A673 (cell line): Measurements from ENCODE around the gene RPE. TPM values are rescaled to one million over a fixed set of nuclear protein-coding genes. Genes with fewer than 3 reads are reported as not detected.

Experiments used
- BruUV-seq: library from RNA; stranded (reverse); fragments of 400-500 nt; replicated peaks from 2 replicates; lab custom pipeline; 2021; lab: Mats Ljungman, UMichigan
- CTCF ChIA-PET: fragments of 300-600 bp; sonication (Branson Sonifier 250); formaldehyde crosslinking; loops from one replicate; lab custom pipeline; 2022; ENCODE audit warnings: antibody characterized with exemption; lab: Charles Lee
- POLR2A ChIA-PET: fragments of 300-600 bp; sonication (Branson Sonifier 250); formaldehyde crosslinking; loops from one replicate; lab custom pipeline; 2022; ENCODE audit warnings: antibody characterized with exemption; ENCODE audit not compliant: low non-redundant PET; lab: Charles Lee
- DNase-seq: peaks from one replicate; pipeline ENCODE4 v3.0.0-alpha.2; 2015; ENCODE audit warnings: low spot score
- H3K27ac ChIP-seq: fragments of 200-600 bp; sonication (generic); 2 replicates; pipeline ENCODE4 v1.5.1; 2016; ENCODE audit warnings: mixed run types, low read depth, mild to moderate bottlenecking, mixed read lengths, antibody characterized with exemption, low read length; ENCODE audit not compliant: poor library complexity, severe bottlenecking
- H3K27me3 ChIP-seq: fragments of 200-600 bp; sonication (generic); replicated peaks from 2 replicates; pipeline ENCODE4 v1.6.1; 2017; ENCODE audit warnings: mixed run types, low read depth, mild to moderate bottlenecking, mixed read lengths, antibody characterized with exemption, low read length; ENCODE audit not compliant: insufficient read depth, poor library complexity
- H3K36me3 ChIP-seq: fragments of 200-600 bp; sonication (generic); 2 replicates; pipeline ENCODE4 v1.6.1; 2016; ENCODE audit warnings: mixed run types, mild to moderate bottlenecking, mixed read lengths, antibody characterized with exemption, low read length; ENCODE audit not compliant: insufficient read depth, poor library complexity, severe bottlenecking
- H3K4me1 ChIP-seq: fragments of 200-600 bp; sonication (generic); 2 replicates; pipeline ENCODE4 v1.6.1; 2017; ENCODE audit warnings: mixed run types, mild to moderate bottlenecking, mixed read lengths, antibody characterized with exemption, low read length; ENCODE audit not compliant: insufficient read depth, poor library complexity, severe bottlenecking
- H3K4me3 ChIP-seq: fragments of 200-600 bp; sonication (generic); 2 replicates; pipeline ENCODE4 v1.5.1; 2016; ENCODE audit warnings: low read depth, mixed run types, mild to moderate bottlenecking, mixed read lengths, low read length; ENCODE audit not compliant: poor library complexity, severe bottlenecking
- H3K9me3 ChIP-seq: fragments of 200-600 bp; sonication (generic); 2 replicates; pipeline ENCODE4 v1.6.1; 2016; ENCODE audit warnings: mixed run types, low read depth, mild to moderate bottlenecking, mixed read lengths, antibody characterized with exemption, low read length; ENCODE audit not compliant: poor library complexity, severe bottlenecking
- CTCF ChIP-seq: fragments of 300-800, 200-600 bp; sonication (generic); conservative IDR thresholded peaks from 2 replicates; pipeline ENCODE4 v1.5.1; 2017; ENCODE audit warnings: low read depth, mild to moderate bottlenecking, antibody characterized with exemption, low read length, moderate library complexity, mixed read lengths
- EZH2 ChIP-seq: fragments of 200-600 bp; sonication (generic); IDR thresholded peaks from 2 replicates; pipeline ENCODE4 v1.6.1; 2017; ENCODE audit warnings: borderline replicate concordance, low read depth, mild to moderate bottlenecking, mixed read lengths, antibody characterized with exemption, low read length; ENCODE audit not compliant: poor library complexity, severe bottlenecking
- intact Hi-C: fragments of 100-400 bp; cut with micrococcal nuclease; formaldehyde crosslinking; loops from one replicate; pipeline ENCODE4 v1.10.0; 2022; ENCODE audit not compliant: unreplicated experiment
- total RNA-seq: library from RNA; stranded (reverse); gene quantifications from 2 replicates; pipeline ENCODE4 v1.2.3, GENCODE V29; 2021

The RPE gene
- total RNA-seq, 1 experiment from 2014 or later = 78.5 TPM

- DNase-seq = peak; percentile 60
- Histone ChIP-seq H3K4me3 (no peak overlapping the region), H3K27me3 (no peaks in the 10 kb centered on the region), H3K27ac (no peak overlapping the region), H3K36me3 (no peaks in the 10 kb centered on the region), H3K9me3 (no peaks in the 10 kb centered on the region), H3K4me1 (no peaks in the 10 kb centered on the region)
- ChIA-PET POLR2A (no interaction called here), CTCF (no interaction called here)
- intact Hi-C loops = loop anchor here (1.0 to 10.0 kb wide), 2 partner anchors 218 to 417 kb away; no protein-coding TSS in a partner anchor
- TF ChIP-seq EZH2 = no peak
- peak; percentile 59 for TF ChIP-seq CTCF
- BruUV-seq = no TSS peak
Measured at GRCh38 chr2:209977386-209978239, 24.8 kb upstream of the RPE start.

GRCh38 chr2:209984291-209984690 is 18.1 kb upstream of the RPE start:
- TF ChIP-seq EZH2 (no peak), CTCF (no peak)
- no peaks in the 10 kb centered on the region for H3K36me3 ChIP-seq
- ChIA-PET POLR2A (no interaction called here), CTCF (no interaction called here)
- no peak overlapping the region for H3K27ac ChIP-seq
- no peaks in the 10 kb centered on the region for H3K9me3 ChIP-seq
- no peaks in the 10 kb centered on the region for H3K4me1 ChIP-seq
- intact Hi-C loops = no loop called here
- H3K27me3 ChIP-seq = no peaks in the 10 kb centered on the region
- no peak for DNase-seq
- BruUV-seq = no TSS peak
- no peak overlapping the region for H3K4me3 ChIP-seq

- H3K27me3 ChIP-seq = no peaks in the 10 kb centered on the region
- no peaks in the 10 kb centered on the region for H3K36me3 ChIP-seq
- ChIA-PET POLR2A (no interaction called here), CTCF (no interaction called here)
- DNase-seq = no peak
- TF ChIP-seq EZH2 = no peak
- no peak for TF ChIP-seq CTCF
- BruUV-seq = no TSS peak
- H3K4me1 ChIP-seq = no peaks in the 10 kb centered on the region
- intact Hi-C loops = no loop called here
- H3K9me3 ChIP-seq = no peaks in the 10 kb centered on the region
- no peak overlapping the region for H3K27ac ChIP-seq
- no peak overlapping the region for H3K4me3 ChIP-seq
Measured at GRCh38 chr2:209985874-209986273, 16.6 kb upstream of the RPE start.
